Measurements from ENCODE around the gene TSHR. TPM values are rescaled to one million over a fixed set of nuclear protein-coding genes. Genes with fewer than 3 reads are reported as not detected.

TSHR gene
- polyA plus RNA-seq, 4 donors = 0.01 to 0.81 (median 0.12) TPM; not detected in 1

DNA sequence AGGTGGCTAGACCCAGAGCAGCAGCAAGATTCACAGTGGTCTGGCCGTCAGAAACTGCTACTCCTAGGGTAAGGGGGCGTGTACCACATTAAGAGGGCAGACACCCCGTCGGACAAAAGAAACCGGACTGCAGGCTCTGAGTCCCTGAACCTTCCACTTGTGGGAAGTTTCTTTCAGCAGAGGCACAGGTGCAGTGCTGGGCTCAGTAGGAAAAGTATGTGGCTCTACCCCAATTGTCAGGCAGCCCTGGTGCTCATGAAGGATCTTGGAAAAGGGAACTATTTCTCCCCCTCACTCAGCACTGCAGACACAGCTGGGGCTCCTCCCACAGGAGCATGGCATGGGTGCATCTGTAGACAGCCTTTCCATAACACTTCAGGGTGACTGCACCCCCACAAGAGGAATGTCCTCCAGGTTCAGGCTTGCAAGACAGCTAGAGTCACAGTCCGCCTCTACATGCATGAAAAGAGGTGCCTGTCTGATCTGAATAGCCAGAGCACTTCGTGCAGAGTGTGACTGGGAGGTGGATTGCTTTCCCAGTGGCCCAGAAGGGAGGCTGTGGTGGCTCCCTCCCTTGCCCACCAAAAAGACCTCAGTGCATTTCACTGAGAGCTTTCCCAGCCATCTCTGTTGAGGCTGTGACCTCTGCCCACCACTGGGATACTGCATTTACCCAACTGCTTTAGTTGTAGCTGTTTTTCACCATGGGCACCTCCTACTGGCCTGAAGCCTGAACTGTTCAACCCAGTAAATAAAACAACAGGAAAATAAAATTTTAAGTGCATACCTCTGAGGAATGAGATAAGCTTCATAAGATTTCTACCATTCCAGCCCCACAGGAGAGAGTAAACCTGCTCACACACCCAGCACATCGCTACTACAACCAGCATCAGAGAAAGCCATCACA lies 28.1 kb upstream of the TSHR start:
- Histone ChIP-seq H3K9me3 (ENCODE audit: control insufficient read depth in 2 of 2, insufficient read depth in 1 of 2, low read depth in 1 of 2, low read length in 1 of 2) (no peaks in the 10 kb centered on the region), H3K4me1 (ENCODE audit: control insufficient read depth in 3 of 3, insufficient read depth in 2 of 3, low read depth in 1 of 3, low read length in 2 of 3) (no peaks in the 10 kb centered on the region), H3K36me3 (ENCODE audit: control insufficient read depth in 3 of 3, insufficient read depth in 2 of 3, low read depth in 1 of 3, low read length in 3 of 3) (no peaks in the 10 kb centered on the region), H3K27ac (ENCODE audit: low read depth in 1 of 3, low read length in 2 of 3) (no peak overlapping the region), H3K27me3 (ENCODE audit: control insufficient read depth in 3 of 3, insufficient read depth in 3 of 3, low read length in 3 of 3) (no peaks in the 10 kb centered on the region), H3K4me3 (ENCODE audit: low read depth in 1 of 3, low read length in 3 of 3) (no peak overlapping the region)
- FAIRE-seq (no peak), DNase-seq (no peak)
- WGBS, 3 donors = 91 to 97% (median 94%) methylated on average over 8 of the region's 8 CpGs

DNA sequence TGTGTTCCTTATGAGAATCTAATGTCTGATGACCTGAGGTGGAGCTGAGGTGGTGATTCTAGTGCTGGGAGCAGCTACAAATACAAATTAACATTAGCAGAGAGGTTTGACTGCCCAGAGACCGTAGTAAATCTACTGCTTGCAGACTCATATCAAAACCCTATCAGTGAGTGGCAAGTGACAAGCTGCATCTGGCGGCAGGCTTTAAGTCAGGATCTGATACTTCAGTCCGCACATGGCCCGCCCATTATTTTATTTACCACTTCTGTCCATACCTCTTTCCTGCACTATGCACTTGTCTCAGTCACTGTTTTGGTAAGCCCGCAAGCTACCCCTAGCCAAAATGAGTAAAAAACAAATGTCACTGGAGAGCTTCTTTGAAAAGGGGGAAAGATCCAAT lies 25.3 kb upstream of the TSHR start:
- Histone ChIP-seq H3K27ac (ENCODE audit: low read depth in 1 of 3, low read length in 2 of 3) (peak overlapping the region in 1 of 3 donors; percentile 26), H3K9me3 (ENCODE audit: control insufficient read depth in 2 of 2, insufficient read depth in 1 of 2, low read depth in 1 of 2, low read length in 1 of 2) (no peaks in the 10 kb centered on the region)
- no peak for FAIRE-seq

DNA sequence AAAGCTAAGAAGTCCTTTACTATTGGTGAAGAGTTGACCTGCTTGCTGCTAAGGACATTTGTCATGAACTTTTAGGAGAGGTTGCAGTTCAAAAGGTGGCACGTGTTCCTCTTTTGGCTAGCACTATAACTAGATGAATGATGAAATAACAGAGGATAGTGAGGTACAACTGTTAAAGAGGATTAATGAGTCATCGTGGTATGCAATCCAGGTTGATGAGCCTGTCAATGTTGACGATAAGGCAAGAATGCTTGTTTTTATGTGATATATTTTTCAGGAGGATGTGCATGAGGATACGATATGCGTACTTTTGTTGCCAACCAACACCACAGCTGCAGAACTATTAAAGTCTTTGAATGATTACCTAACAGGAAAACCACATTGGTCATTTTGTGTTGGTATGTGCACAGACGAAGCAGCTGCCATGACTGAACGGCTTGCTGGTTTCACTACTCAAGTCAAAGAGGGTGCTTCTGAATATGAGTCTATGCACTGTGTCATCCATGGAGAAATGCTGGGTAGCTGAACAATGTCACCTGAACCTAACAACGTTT lies 24.5 kb upstream of the TSHR start:
- Histone ChIP-seq H3K27me3 (ENCODE audit: control insufficient read depth in 3 of 3, insufficient read depth in 3 of 3, low read length in 3 of 3) (no peaks in the 10 kb centered on the region), H3K4me1 (ENCODE audit: control insufficient read depth in 3 of 3, insufficient read depth in 2 of 3, low read depth in 1 of 3, low read length in 2 of 3) (no peaks in the 10 kb centered on the region), H3K27ac (ENCODE audit: low read depth in 1 of 3, low read length in 2 of 3) (peak overlapping the region in 1 of 3 donors; percentile 56), H3K4me3 (ENCODE audit: low read depth in 1 of 3, low read length in 3 of 3) (no peak overlapping the region), H3K36me3 (ENCODE audit: control insufficient read depth in 3 of 3, insufficient read depth in 2 of 3, low read depth in 1 of 3, low read length in 3 of 3) (no peaks in the 10 kb centered on the region), H3K9me3 (ENCODE audit: control insufficient read depth in 2 of 2, insufficient read depth in 1 of 2, low read depth in 1 of 2, low read length in 1 of 2) (no peaks in the 10 kb centered on the region)
- DNase-seq (peak in 1 of 2 donors; percentile 43), FAIRE-seq (no peak)
- WGBS, 3 donors = 55 to 66% (median 60%) methylated on average over 8 of the region's 8 CpGs

More for the DNA sequence above, 25.3 kb upstream of the TSHR start:
- Histone ChIP-seq H3K4me1 (ENCODE audit: control insufficient read depth in 3 of 3, insufficient read depth in 2 of 3, low read depth in 1 of 3, low read length in 2 of 3) (no peaks in the 10 kb centered on the region), H3K4me3 (ENCODE audit: low read depth in 1 of 3, low read length in 3 of 3) (no peak overlapping the region), H3K27me3 (ENCODE audit: control insufficient read depth in 3 of 3, insufficient read depth in 3 of 3, low read length in 3 of 3) (no peaks in the 10 kb centered on the region), H3K36me3 (ENCODE audit: control insufficient read depth in 3 of 3, insufficient read depth in 2 of 3, low read depth in 1 of 3, low read length in 3 of 3) (no peaks in the 10 kb centered on the region)
- DNase-seq = no peak
- 67 to 93% (median 87%) methylated on average over 5 of the region's 5 CpGs for whole genome bisulfite sequencing, 3 donors

DNA sequence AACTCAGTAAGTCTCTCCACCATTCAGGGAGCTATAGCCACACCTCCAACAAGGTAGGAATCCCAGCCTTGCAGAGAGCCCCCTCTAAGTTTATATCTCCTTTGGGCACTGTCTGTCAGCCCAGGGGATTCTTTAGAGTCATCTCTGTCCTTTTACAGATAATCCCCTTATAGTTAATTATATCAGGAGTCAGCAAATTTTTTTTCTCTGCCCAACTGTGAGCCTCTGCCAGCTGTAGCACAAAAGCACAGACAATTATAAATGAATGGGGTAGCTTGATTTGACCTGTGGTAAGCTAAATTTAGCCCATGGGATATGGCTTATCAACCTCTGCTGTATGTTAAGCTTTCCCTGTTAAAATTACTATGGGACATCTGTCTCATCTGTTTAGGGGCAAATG lies 22.1 kb upstream of the TSHR start:
- no peaks in the 10 kb centered on the region for H3K27me3 ChIP-seq (ENCODE audit: control insufficient read depth in 3 of 3, insufficient read depth in 3 of 3, low read length in 3 of 3)
- FAIRE-seq (no peak), DNase-seq (no peak)
- H3K4me1 ChIP-seq (ENCODE audit: control insufficient read depth in 3 of 3, insufficient read depth in 2 of 3, low read depth in 1 of 3, low read length in 2 of 3) = no peaks in the 10 kb centered on the region
- no peak overlapping the region for H3K27ac ChIP-seq (ENCODE audit: low read depth in 1 of 3, low read length in 2 of 3)
- no peaks in the 10 kb centered on the region for H3K36me3 ChIP-seq (ENCODE audit: control insufficient read depth in 3 of 3, insufficient read depth in 2 of 3, low read depth in 1 of 3, low read length in 3 of 3)
- H3K9me3 ChIP-seq (ENCODE audit: control insufficient read depth in 2 of 2, insufficient read depth in 1 of 2, low read depth in 1 of 2, low read length in 1 of 2) = no peaks in the 10 kb centered on the region
- no peak overlapping the region for H3K4me3 ChIP-seq (ENCODE audit: low read depth in 1 of 3, low read length in 3 of 3)

DNA sequence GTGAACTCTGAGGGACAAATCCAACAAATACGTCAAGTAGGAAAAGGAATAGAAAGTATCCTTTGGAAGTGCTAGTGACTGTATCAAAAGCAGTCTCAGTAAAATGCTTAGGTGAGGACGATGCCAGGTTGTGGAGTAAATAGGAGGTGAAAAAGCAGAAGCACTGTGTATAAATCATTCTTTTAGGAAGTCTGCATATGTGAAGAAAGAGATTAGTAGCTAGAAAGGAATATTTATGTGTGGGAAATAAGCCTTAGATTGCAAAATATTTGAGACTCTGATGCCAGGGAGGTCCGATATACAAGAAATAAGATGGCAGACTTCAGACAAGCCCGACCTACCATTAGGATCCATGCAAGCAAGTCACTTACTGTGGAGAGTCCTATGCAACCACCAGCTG lies 21.7 kb upstream of the TSHR start:
- Histone ChIP-seq H3K27ac (ENCODE audit: low read depth in 1 of 3, low read length in 2 of 3) (no peak overlapping the region), H3K4me3 (ENCODE audit: low read depth in 1 of 3, low read length in 3 of 3) (no peak overlapping the region), H3K27me3 (ENCODE audit: control insufficient read depth in 3 of 3, insufficient read depth in 3 of 3, low read length in 3 of 3) (no peaks in the 10 kb centered on the region), H3K9me3 (ENCODE audit: control insufficient read depth in 2 of 2, insufficient read depth in 1 of 2, low read depth in 1 of 2, low read length in 1 of 2) (no peaks in the 10 kb centered on the region), H3K36me3 (ENCODE audit: control insufficient read depth in 3 of 3, insufficient read depth in 2 of 3, low read depth in 1 of 3, low read length in 3 of 3) (no peaks in the 10 kb centered on the region), H3K4me1 (ENCODE audit: control insufficient read depth in 3 of 3, insufficient read depth in 2 of 3, low read depth in 1 of 3, low read length in 2 of 3) (no peaks in the 10 kb centered on the region)
- WGBS, 3 donors = 87 to 96% (median 93%) methylated on average over 4 of the region's 4 CpGs
- DNase-seq (no peak), FAIRE-seq (no peak)

DNA sequence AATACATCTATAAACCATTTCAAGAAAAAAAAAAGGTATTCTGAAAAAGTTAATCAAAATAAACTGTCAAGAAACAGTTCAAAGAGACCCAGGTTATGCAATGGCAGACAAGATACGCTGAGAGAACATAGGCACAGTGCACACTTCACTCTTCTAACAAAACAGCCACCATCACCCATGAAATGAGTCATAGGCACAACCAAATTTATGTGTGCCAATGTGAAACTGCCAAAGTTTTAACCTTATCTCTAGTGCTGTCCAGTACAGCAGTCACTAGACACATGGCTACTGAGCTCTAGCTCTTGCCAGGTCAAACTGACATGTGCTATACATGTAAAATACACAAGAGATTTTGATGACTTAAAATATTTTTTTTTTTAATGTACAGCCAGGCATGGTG lies 15.3 kb upstream of the TSHR start:
- FAIRE-seq (no peak), DNase-seq (no peak)
- Histone ChIP-seq H3K27me3 (ENCODE audit: control insufficient read depth in 3 of 3, insufficient read depth in 3 of 3, low read length in 3 of 3) (no peaks in the 10 kb centered on the region), H3K4me3 (ENCODE audit: low read depth in 1 of 3, low read length in 3 of 3) (no peak overlapping the region), H3K27ac (ENCODE audit: low read depth in 1 of 3, low read length in 2 of 3) (no peak overlapping the region), H3K9me3 (ENCODE audit: control insufficient read depth in 2 of 2, insufficient read depth in 1 of 2, low read depth in 1 of 2, low read length in 1 of 2) (no peaks in the 10 kb centered on the region), H3K36me3 (ENCODE audit: control insufficient read depth in 3 of 3, insufficient read depth in 2 of 3, low read depth in 1 of 3, low read length in 3 of 3) (no peaks in the 10 kb centered on the region), H3K4me1 (ENCODE audit: control insufficient read depth in 3 of 3, insufficient read depth in 2 of 3, low read depth in 1 of 3, low read length in 2 of 3) (peaks cover 0 to 5% (median 0%) of the 10 kb centered on the region in 3 donors)
- 78 to 86% (median 79%) methylated on average over 1 of the region's 1 CpG for WGBS, 3 donors

DNA sequence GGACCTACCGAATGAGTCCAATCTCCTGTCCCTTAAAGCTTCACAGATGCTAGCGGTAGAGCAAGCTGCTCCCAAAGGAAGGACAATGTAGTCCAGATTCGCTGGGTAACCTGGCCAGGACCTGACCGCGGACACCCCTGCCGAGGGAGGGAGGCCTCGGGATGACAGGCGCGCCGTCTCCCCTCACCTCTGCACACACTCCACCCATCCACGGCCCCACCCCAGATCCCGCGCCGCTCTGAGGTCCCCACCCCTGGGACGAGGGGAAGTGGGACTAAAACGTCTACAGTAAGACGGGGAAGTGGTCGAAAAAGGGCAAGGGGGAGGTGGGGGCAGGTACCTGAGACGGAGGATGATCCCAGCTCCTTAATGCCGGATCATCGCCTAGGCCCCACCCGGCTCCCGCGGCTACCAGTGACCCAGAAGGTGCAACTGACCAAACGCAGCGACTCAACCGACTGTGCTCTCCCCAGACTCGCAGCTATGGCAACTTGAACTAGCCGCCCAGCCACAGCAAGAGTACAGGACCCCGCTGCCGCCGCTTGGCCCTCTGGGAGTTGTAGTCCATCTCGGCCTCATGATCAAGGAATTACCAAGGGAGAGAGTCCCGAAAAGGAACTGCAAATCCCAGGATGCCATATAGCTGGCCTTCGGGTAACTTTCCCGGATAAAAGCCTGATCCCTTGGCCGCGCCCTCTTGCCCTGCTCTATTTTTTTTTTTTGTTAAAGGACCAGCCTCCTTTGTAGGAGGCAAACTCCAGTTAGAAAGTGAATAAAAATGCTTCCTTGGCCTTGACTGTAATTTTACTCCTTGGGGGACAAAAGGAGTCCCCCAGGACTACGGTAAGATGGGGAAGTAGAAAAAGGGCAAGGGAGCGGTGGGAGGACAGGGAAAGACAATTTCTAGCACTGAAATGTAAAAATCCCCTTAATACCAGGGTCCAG lies 13.9 kb upstream of the TSHR start, which contains the start of gene CEP128:
Gene CEP128 (minus strand): TSS at position 498 of the 945 bp plus-strand sequence.
- H3K9me3 ChIP-seq (ENCODE audit: control insufficient read depth in 2 of 2, insufficient read depth in 1 of 2, low read depth in 1 of 2, low read length in 1 of 2) = no peaks in the 10 kb centered on the region
- peak; percentile 81 for FAIRE-seq
- peak within 1 kb of the TSS in 1 of 3 donors; percentile 72 for H3K27ac ChIP-seq (ENCODE audit: low read depth in 1 of 3, low read length in 2 of 3)

DNA sequence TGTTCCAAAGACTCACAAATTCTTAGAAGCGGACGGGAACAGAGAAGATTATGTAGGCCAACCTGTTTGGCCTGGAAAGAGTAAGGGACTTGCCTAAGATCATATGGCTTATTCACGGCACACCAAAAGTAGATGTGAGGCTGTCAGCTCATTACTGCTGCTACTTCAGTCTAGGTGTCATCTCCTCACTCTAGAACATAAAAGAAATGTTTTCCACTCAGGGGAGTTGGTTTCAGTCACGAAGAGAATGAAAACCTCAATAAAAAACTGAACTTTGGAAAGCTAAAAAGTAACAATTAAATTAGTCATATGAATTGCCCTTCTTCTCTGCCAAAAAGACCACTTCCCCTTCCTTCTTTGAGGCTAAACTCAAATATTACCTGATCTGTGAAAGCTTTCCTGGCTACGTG lies 13.2 kb upstream of the TSHR start:
- Histone ChIP-seq H3K36me3 (ENCODE audit: control insufficient read depth in 3 of 3, insufficient read depth in 2 of 3, low read depth in 1 of 3, low read length in 3 of 3) (no peaks in the 10 kb centered on the region), H3K4me1 (ENCODE audit: control insufficient read depth in 3 of 3, insufficient read depth in 2 of 3, low read depth in 1 of 3, low read length in 2 of 3) (peaks cover 0 to 5% (median 0%) of the 10 kb centered on the region in 3 donors), H3K4me3 (ENCODE audit: low read depth in 1 of 3, low read length in 3 of 3) (peak overlapping the region in 2 of 3 donors; percentile 74 to 89), H3K27me3 (ENCODE audit: control insufficient read depth in 3 of 3, insufficient read depth in 3 of 3, low read length in 3 of 3) (no peaks in the 10 kb centered on the region), H3K9me3 (ENCODE audit: control insufficient read depth in 2 of 2, insufficient read depth in 1 of 2, low read depth in 1 of 2, low read length in 1 of 2) (no peaks in the 10 kb centered on the region), H3K27ac (ENCODE audit: low read depth in 1 of 3, low read length in 2 of 3) (peak overlapping the region in 1 of 3 donors; percentile 59)
- FAIRE-seq (no peak), DNase-seq (no peak)
- 29 to 45% (median 33%) methylated on average over 5 of the region's 5 CpGs for WGBS, 3 donors

More for the DNA sequence above, 13.9 kb upstream of the TSHR start, which contains the start of gene CEP128:
- WGBS, 3 donors = 1% methylated on average over 36 to 40 of the region's 40 CpGs
- H3K4me1 ChIP-seq (ENCODE audit: control insufficient read depth in 3 of 3, insufficient read depth in 2 of 3, low read depth in 1 of 3, low read length in 2 of 3) = peaks cover 0 to 5% (median 0%) of the 10 kb centered on the region in 3 donors
- no peaks in the 10 kb centered on the region for H3K36me3 ChIP-seq (ENCODE audit: control insufficient read depth in 3 of 3, insufficient read depth in 2 of 3, low read depth in 1 of 3, low read length in 3 of 3)
- H3K27me3 ChIP-seq (ENCODE audit: control insufficient read depth in 3 of 3, insufficient read depth in 3 of 3, low read length in 3 of 3) = no peaks in the 10 kb centered on the region
- DNase-seq = peak; percentile 97 to 98
- peak within 1 kb of the TSS; percentile 51 to 89 (median 74) for H3K4me3 ChIP-seq (ENCODE audit: low read depth in 1 of 3, low read length in 3 of 3)
